ENCODE data around the gene NOP9.

GRCh38 chr14:24251880-24252288 is 47.8 kb upstream of the NOP9 start:
- TF ChIP-seq CTCF (IDR thresholded peaks at IDR 0.05; ENCODE audit: borderline replicate concordance, extremely low read depth, low read length, poor library complexity, severe bottlenecking) (no peak), EZH2 (IDR thresholded peaks at IDR 0.05; ENCODE audit: borderline replicate concordance, low read depth, low read length, severe bottlenecking) (no peak)
